ENCODE data around the gene ULK2.

Gene ULK2

GRCh38 chr17:19769946-19770652, 97.6 kb downstream of the ULK2 start:
- no peak for TF ChIP-seq ZNF548 (tag by site-specific recombination; IDR thresholded peaks at IDR 0.05)
- TF ChIP-seq, protein P1, sequence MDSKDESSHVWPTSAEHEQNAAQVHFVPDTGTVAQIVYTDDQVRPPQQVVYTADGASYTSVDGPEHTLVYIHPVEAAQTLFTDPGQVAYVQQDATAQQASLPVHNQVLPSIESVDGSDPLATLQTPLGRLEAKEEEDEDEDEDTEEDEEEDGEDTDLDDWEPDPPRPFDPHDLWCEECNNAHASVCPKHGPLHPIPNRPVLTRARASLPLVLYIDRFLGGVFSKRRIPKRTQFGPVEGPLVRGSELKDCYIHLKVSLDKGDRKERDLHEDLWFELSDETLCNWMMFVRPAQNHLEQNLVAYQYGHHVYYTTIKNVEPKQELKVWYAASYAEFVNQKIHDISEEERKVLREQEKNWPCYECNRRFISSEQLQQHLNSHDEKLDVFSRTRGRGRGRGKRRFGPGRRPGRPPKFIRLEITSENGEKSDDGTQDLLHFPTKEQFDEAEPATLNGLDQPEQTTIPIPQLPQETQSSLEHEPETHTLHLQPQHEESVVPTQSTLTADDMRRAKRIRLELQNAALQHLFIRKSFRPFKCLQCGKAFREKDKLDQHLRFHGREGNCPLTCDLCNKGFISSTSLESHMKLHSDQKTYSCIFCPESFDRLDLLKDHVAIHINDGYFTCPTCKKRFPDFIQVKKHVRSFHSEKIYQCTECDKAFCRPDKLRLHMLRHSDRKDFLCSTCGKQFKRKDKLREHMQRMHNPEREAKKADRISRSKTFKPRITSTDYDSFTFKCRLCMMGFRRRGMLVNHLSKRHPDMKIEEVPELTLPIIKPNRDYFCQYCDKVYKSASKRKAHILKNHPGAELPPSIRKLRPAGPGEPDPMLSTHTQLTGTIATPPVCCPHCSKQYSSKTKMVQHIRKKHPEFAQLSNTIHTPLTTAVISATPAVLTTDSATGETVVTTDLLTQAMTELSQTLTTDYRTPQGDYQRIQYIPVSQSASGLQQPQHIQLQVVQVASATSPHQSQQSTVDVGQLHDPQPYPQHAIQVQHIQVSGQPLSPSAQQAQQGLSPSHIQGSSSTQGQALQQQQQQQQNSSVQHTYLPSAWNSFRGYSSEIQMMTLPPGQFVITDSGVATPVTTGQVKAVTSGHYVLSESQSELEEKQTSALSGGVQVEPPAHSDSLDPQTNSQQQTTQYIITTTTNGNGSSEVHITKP (tag by site-specific recombination; IDR thresholded peaks at IDR 0.05) = peak; percentile 78
- TF ChIP-seq ZFHX2 (tag by site-specific recombination; conservative IDR thresholded peaks at IDR 0.05) = no peak
- H3K9me3 ChIP-seq (ENCODE audit: control insufficient read depth, insufficient read depth, low read depth, low read length) = no peaks in the 10 kb centered on the region
- H3K4me3 ChIP-seq (ENCODE audit: low read depth, low read length) = no peak overlapping the region
- H3K27ac ChIP-seq (ENCODE audit: extremely low read depth, low read depth, low read length) = no peak overlapping the region
- H3K36me3 ChIP-seq (ENCODE audit: control insufficient read depth in 2 of 2, insufficient read depth in 1 of 2, low read length in 2 of 2) = peaks cover 0 to 23% of the 10 kb centered on the region in 2 experiments
- no peaks in the 10 kb centered on the region for H3K4me1 ChIP-seq (ENCODE audit: control insufficient read depth, insufficient read depth, low read length)
- POLR2A ChIA-PET = no interaction called here
- CTCF ChIA-PET = interaction anchor here (0.9 to 10.1 kb wide), 7 partner anchors 7 to 407 kb away, joined by 3 to 173 read pairs (median 5); partner anchors contain the start of gene B9D1

DNA sequence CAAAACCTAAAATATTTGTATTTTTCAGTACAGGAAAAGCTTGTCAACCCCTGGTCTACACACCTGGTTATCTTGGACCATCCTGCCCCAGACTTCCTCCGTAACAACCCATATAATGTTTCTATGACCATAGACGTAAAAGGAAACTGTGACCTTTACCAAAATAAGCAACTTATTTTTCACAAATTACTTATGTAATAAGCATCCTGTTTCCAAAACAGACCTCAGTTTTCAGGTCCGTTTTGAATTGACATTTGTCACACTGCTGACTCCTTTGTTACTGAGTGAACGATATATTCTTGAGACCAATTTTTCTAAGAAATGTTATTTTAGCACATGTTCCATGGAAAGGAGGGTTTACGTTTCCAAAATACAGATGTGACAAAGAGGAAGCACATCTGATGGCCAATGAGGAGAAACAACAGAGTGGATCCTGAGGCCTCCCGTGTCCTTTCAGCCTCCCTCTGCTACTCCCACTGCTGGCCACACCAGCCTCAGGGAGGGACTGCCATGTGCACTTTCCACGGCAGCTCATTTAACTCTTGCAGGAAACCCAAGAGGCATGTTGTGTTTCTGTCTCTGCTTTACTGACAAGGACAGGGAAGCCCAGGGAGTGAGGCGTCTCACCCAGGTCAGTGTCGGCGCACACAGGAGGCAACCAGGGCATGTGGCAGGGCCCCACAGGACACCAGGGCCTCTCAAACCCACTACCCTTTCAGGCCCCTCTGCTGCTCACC, 99.5 kb downstream of the ULK2 start:
- POLR2A ChIA-PET = no interaction called here

DNA sequence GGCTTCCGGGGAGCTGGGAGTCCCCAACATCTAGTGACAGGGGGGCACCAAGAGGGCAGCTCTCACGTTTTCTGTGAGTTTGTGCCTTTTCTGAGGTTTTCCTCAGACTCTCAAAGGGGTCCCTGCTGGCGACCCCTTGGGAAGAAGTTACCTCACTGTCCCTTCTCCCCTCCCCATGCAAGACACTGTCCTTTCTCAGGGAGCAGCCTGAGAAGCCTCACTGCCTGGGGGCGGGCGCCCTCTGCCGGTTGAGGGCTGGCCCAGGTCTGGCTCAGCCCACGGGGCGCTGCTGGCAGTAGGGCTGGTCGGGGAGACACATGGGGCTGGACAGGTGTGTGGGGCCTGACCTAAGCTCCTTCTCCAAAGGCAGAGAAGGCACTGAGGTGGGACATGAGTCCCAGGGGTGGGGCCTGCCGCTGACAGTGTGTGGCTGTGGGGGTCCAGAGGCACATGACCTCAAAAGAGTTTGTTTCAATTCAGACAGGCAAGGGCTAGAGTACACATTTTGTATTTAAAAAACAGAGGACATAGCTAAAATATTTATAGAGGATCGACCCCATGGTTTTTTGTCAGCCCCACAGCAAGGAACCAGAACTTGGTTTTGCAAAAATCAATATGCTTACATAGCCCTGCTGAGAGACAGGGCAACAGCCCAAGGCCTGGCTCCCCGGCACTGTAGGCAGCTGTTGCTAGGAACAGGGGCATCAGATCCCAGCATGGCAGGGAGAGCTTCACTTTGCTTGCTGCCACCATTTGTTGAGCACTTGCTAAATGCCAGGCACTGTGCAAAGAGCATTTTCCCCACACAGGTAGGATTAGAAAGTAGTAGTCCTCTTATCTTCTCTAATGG, 101.1 kb downstream of the ULK2 start:
- Histone ChIP-seq H3K4me3 (ENCODE audit: low read depth, low read length) (no peak overlapping the region), H3K27ac (ENCODE audit: extremely low read depth, low read depth, low read length) (no peak overlapping the region), H3K4me1 (ENCODE audit: control insufficient read depth, insufficient read depth, low read length) (no peaks in the 10 kb centered on the region), H3K9me3 (ENCODE audit: control insufficient read depth, insufficient read depth, low read depth, low read length) (no peaks in the 10 kb centered on the region), H3K36me3 (ENCODE audit: control insufficient read depth in 2 of 2, insufficient read depth in 1 of 2, low read length in 2 of 2) (peaks cover 0 to 9% of the 10 kb centered on the region in 2 experiments; a peak in 2 of 3 replicates)
- POLR2A ChIA-PET = interaction anchor here (0.6 to 1.1 kb wide), 2 partner anchors 22 to 100 kb away, joined by 3 read pairs; no protein-coding TSS in a partner anchor
- CTCF ChIA-PET = interaction anchor here (0.7 to 10.1 kb wide), 70 partner anchors 9 to 450 kb away, joined by 3 to 173 read pairs (median 4); partner anchors contain the start of genes ALDH3A1, ALDH3A2, B9D1 and SLC47A1
- TF ChIP-seq ZNF501 (tag by site-specific recombination; IDR thresholded peaks at IDR 0.05) (0 out of 2 replicates have a peak, but pooled peaks have one; percentile 46), ZNF837 (tag by site-specific recombination; IDR thresholded peaks at IDR 0.05) (no peak), ZNF211 (tag by site-specific recombination; IDR thresholded peaks at IDR 0.05; ENCODE audit: low read depth) (no peak), SP2 (tag by site-specific recombination; IDR thresholded peaks at IDR 0.05) (peak; percentile 28; the same call in 1 of the 2 replicates), ZNF670 (tag by site-specific recombination; IDR thresholded peaks at IDR 0.05; ENCODE audit: low read depth) (no peak), ZNF580 (tag by site-specific recombination; IDR thresholded peaks at IDR 0.05) (no peak)
- TF ChIP-seq, protein P2, sequence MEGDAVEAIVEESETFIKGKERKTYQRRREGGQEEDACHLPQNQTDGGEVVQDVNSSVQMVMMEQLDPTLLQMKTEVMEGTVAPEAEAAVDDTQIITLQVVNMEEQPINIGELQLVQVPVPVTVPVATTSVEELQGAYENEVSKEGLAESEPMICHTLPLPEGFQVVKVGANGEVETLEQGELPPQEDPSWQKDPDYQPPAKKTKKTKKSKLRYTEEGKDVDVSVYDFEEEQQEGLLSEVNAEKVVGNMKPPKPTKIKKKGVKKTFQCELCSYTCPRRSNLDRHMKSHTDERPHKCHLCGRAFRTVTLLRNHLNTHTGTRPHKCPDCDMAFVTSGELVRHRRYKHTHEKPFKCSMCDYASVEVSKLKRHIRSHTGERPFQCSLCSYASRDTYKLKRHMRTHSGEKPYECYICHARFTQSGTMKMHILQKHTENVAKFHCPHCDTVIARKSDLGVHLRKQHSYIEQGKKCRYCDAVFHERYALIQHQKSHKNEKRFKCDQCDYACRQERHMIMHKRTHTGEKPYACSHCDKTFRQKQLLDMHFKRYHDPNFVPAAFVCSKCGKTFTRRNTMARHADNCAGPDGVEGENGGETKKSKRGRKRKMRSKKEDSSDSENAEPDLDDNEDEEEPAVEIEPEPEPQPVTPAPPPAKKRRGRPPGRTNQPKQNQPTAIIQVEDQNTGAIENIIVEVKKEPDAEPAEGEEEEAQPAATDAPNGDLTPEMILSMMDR (tag by site-specific recombination; IDR thresholded peaks at IDR 0.05) = peak; percentile 92
- TF ChIP-seq, protein P3, sequence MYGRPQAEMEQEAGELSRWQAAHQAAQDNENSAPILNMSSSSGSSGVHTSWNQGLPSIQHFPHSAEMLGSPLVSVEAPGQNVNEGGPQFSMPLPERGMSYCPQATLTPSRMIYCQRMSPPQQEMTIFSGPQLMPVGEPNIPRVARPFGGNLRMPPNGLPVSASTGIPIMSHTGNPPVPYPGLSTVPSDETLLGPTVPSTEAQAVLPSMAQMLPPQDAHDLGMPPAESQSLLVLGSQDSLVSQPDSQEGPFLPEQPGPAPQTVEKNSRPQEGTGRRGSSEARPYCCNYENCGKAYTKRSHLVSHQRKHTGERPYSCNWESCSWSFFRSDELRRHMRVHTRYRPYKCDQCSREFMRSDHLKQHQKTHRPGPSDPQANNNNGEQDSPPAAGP (tag by site-specific recombination; IDR thresholded peaks at IDR 0.05) = no peak

More for the DNA sequence above, 99.5 kb downstream of the ULK2 start:
- no peaks in the 10 kb centered on the region for H3K9me3 ChIP-seq (ENCODE audit: control insufficient read depth, insufficient read depth, low read depth, low read length)
- H3K4me3 ChIP-seq (ENCODE audit: low read depth, low read length) = no peak overlapping the region
- no peaks in the 10 kb centered on the region for H3K4me1 ChIP-seq (ENCODE audit: control insufficient read depth, insufficient read depth, low read length)
- H3K27ac ChIP-seq (ENCODE audit: extremely low read depth, low read depth, low read length) = no peak overlapping the region
- peaks cover 0 to 12% of the 10 kb centered on the region in 2 experiments for H3K36me3 ChIP-seq (ENCODE audit: control insufficient read depth in 2 of 2, insufficient read depth in 1 of 2, low read length in 2 of 2)
- CTCF ChIA-PET = interaction anchor here (0.6 to 10.1 kb wide), 10 partner anchors 9 to 410 kb away, joined by 3 to 173 read pairs (median 10); no protein-coding TSS in a partner anchor
- no peak for TF ChIP-seq ZNF266 (tag by site-specific recombination; IDR thresholded peaks at IDR 0.05; ENCODE audit: low read depth)
- no peak for TF ChIP-seq ZBTB17 (tag by site-specific recombination; IDR thresholded peaks at IDR 0.05)
- TF ChIP-seq ZNF473 (tag by site-specific recombination; IDR thresholded peaks at IDR 0.05) = no peak
- no peak for TF ChIP-seq ZNF701 (tag by site-specific recombination; IDR thresholded peaks at IDR 0.05)
- no peak for TF ChIP-seq ZNF449 (tag by site-specific recombination; IDR thresholded peaks at IDR 0.05)
